ENCODE measurements around the gene CCNE1.

CCNE1 gene

DNA sequence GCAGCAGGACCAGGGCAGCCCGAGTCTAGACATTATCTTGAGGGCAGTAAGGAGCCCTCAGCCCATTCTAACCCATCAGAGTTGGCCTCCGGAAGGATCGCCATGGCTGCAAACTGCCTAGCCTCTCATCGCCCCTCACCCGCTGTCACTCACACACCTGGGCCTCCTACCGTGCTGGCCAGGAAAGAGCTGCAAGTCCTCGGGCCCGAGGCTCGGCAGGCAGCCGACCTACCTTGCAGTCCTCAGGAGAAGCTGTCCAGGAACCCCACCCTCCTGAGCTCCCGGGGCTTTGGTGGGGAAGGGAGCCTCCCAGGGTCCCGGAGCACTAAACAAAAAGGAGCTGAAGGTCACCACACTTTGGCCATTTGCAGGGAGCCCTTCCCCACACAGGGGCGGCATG is 46.8 kb downstream of the CCNE1 start:
- no peak overlapping the region for H3K4me3 ChIP-seq (replicated peaks; ENCODE audit: low read depth, low read length)
- H3K27me3 ChIP-seq (replicated peaks; ENCODE audit: control insufficient read depth, insufficient read depth, low read length): no peaks in the 10 kb centered on the region; the same call in 1 of the 2 replicates
- TF ChIP-seq, protein P1, sequence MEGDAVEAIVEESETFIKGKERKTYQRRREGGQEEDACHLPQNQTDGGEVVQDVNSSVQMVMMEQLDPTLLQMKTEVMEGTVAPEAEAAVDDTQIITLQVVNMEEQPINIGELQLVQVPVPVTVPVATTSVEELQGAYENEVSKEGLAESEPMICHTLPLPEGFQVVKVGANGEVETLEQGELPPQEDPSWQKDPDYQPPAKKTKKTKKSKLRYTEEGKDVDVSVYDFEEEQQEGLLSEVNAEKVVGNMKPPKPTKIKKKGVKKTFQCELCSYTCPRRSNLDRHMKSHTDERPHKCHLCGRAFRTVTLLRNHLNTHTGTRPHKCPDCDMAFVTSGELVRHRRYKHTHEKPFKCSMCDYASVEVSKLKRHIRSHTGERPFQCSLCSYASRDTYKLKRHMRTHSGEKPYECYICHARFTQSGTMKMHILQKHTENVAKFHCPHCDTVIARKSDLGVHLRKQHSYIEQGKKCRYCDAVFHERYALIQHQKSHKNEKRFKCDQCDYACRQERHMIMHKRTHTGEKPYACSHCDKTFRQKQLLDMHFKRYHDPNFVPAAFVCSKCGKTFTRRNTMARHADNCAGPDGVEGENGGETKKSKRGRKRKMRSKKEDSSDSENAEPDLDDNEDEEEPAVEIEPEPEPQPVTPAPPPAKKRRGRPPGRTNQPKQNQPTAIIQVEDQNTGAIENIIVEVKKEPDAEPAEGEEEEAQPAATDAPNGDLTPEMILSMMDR (IDR thresholded peaks at IDR 0.05; ENCODE audit: insufficient read depth, low read length, poor library complexity, severe bottlenecking): no peak
- DNase-seq (ENCODE audit: extremely low read depth, insufficient read length): no peak
- H3K36me3 ChIP-seq (ENCODE audit: control insufficient read depth, insufficient read depth, low read length): no peaks in the 10 kb centered on the region

DNA sequence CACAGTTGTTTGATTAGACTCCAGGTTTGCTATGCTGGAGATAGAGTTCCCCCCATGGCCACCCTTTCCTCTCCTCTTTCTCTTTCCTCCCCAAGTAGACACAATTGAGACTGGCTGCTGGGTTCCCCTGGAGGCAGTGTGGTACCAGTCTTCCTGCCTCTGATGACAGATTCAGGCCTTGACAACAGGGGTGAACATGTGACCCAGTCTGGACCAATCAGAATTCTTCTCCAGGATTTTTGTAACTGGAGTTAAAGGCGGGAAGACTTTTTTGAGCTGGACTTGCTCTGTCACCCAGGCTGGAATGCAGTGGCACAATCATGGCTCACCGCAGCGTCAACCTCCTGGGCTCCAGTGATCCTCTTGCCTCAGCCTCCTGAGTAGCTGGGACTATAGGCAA is 48.7 kb downstream of the CCNE1 start:
- no peak for DNase-seq (ENCODE audit: extremely low read depth, insufficient read length)
- Histone ChIP-seq H3K36me3 (ENCODE audit: control insufficient read depth, insufficient read depth, low read length) (no peaks in the 10 kb centered on the region), H3K27me3 (replicated peaks; ENCODE audit: control insufficient read depth, insufficient read depth, low read length) (no peaks in the 10 kb centered on the region; the same call in 1 of the 2 replicates), H3K4me3 (replicated peaks; ENCODE audit: low read depth, low read length) (no peak overlapping the region)
- TF ChIP-seq, protein P1 (IDR thresholded peaks at IDR 0.05; ENCODE audit: insufficient read depth, low read length, poor library complexity, severe bottlenecking): no peak

DNA sequence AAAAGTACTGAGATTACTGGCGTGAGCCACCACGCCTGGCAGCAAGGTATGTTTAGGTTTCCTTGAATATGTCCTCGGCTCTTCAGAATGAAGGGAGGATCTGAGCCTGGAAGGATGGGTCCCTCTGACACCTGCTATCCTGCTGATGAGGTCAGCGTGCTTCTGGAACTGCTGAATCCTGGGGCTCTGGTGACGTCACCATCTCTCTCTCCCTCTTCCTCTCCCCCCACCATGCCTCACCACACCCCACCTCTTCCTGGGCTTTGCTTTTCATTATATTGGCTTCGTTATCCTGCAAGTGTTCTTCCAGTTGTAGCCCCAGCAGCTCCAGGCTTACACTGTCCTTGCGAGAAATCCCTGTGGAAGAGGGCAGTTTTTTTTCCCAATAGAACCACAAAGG is 49.8 kb downstream of the CCNE1 start:
- TF ChIP-seq, protein P1 (IDR thresholded peaks at IDR 0.05; ENCODE audit: insufficient read depth, low read length, poor library complexity, severe bottlenecking): no peak

DNA sequence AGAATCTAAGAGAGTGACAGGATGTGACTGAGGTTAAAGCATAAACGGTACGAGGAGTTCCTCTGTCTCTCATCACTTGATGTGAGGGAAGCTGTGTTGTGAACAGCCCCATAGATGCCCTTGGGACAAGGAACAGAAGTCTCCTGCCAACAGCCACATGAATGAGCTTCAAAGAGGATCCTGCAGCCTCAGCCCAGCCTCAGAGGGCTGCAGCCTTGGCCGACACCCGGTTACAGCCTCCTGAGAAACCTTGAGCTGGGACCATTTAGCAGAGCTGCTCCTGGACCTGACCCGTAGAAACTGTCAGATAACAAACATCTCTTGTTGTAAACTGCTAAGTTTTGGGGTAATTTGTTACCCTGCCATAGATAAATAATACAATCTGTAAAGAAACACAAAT is 54.2 kb downstream of the CCNE1 start:
- Histone ChIP-seq H3K27me3 (replicated peaks; ENCODE audit: control insufficient read depth, insufficient read depth, low read length) (no peaks in the 10 kb centered on the region; the same call in 1 of the 2 replicates), H3K4me3 (replicated peaks; ENCODE audit: low read depth, low read length) (no peak overlapping the region), H3K36me3 (ENCODE audit: control insufficient read depth, insufficient read depth, low read length) (no peaks in the 10 kb centered on the region)
- DNase-seq (ENCODE audit: extremely low read depth, insufficient read length): no peak
- TF ChIP-seq, protein P1 (IDR thresholded peaks at IDR 0.05; ENCODE audit: insufficient read depth, low read length, poor library complexity, severe bottlenecking): no peak

More for the DNA sequence above, 49.8 kb downstream of the CCNE1 start:
- H3K4me3 ChIP-seq (replicated peaks; ENCODE audit: low read depth, low read length): no peak overlapping the region
- H3K27me3 ChIP-seq (replicated peaks; ENCODE audit: control insufficient read depth, insufficient read depth, low read length): no peaks in the 10 kb centered on the region; the same call in 1 of the 2 replicates
- no peak for DNase-seq (ENCODE audit: extremely low read depth, insufficient read length)
- H3K36me3 ChIP-seq (ENCODE audit: control insufficient read depth, insufficient read depth, low read length): no peaks in the 10 kb centered on the region

DNA sequence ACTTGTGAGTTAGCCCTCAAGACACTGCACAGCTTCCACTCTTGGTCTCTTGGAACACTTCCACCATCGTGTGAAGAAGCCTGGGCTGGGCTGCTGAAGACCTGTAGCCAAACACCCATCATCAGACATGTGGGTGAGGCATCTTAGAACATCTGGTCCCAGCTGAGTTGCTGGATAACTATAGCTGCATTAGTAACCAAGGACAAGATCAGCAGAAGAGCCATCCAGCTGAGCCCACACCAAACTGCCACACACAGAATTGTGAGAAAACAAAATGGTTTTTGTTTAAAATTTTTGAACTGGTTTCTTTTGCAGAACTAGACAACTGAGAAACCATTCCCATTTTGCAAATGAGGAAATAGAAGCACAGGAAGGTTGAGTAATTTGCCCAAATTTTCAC is 56.2 kb downstream of the CCNE1 start:
- Histone ChIP-seq H3K4me3 (replicated peaks; ENCODE audit: low read depth, low read length) (no peak overlapping the region), H3K36me3 (ENCODE audit: control insufficient read depth, insufficient read depth, low read length) (no peaks in the 10 kb centered on the region), H3K27me3 (replicated peaks; ENCODE audit: control insufficient read depth, insufficient read depth, low read length) (no peaks in the 10 kb centered on the region; the same call in 1 of the 2 replicates)
- DNase-seq (ENCODE audit: extremely low read depth, insufficient read length): no peak
- TF ChIP-seq, protein P1 (IDR thresholded peaks at IDR 0.05; ENCODE audit: insufficient read depth, low read length, poor library complexity, severe bottlenecking): no peak

DNA sequence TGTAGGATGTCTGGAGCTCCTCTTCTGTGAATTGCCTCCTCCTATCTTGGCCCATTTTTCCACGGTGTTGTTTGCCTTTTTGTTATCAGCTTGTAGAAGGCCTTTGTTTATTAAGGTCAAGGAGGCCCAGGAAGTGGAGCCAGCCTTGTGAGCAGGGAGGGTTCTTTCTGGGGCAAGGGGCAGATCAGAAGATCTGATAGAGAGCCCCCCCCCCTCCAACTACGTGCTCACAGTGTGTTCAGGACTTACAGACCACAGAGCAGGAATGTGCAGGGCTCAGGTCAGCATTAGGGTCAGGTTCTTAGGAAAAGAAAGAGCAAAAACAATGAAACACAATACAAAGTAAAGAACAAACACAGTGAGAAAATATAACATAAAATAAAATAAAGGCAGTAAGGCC is 59.4 kb downstream of the CCNE1 start:
- Histone ChIP-seq H3K36me3 (ENCODE audit: control insufficient read depth, insufficient read depth, low read length) (no peaks in the 10 kb centered on the region), H3K27me3 (replicated peaks; ENCODE audit: control insufficient read depth, insufficient read depth, low read length) (no peaks in the 10 kb centered on the region), H3K4me3 (replicated peaks; ENCODE audit: low read depth, low read length) (no peak overlapping the region)
- no peak for DNase-seq (ENCODE audit: extremely low read depth, insufficient read length)
- TF ChIP-seq, protein P1 (IDR thresholded peaks at IDR 0.05; ENCODE audit: insufficient read depth, low read length, poor library complexity, severe bottlenecking): no peak
